DND-41 (cell line): ENCODE results near the gene MANF.

Source experiments
- CTCF ChIP-seq: IDR thresholded peaks from 2 replicates; pipeline ENCODE4 v1.5.1; 2012; ENCODE audit warnings: borderline replicate concordance, low read length, moderate library complexity, mild to moderate bottlenecking; ENCODE audit not compliant: poor library complexity, severe bottlenecking; ENCODE audit errors: extremely low read depth
- EZH2 ChIP-seq: IDR thresholded peaks from 3 replicates; pipeline ENCODE4 v1.6.1; 2012; ENCODE audit warnings: borderline replicate concordance, low read depth, mild to moderate bottlenecking, moderate library complexity, low read length, inconsistent platforms; ENCODE audit not compliant: severe bottlenecking

GRCh38 chr3:51337666-51338065 is 47.4 kb upstream of the MANF start:
- no peak for TF ChIP-seq CTCF
- no peak for TF ChIP-seq EZH2
